GM12892 (cell line): Measurements from ENCODE around the gene NAV2.

Experiments used
- POLR2A ChIP-seq: IDR thresholded peaks from 2 replicates; pipeline ENCODE4 v1.6.1; 2011; ENCODE audit warnings: low read depth, low read length, control low read depth
- TAF1 ChIP-seq: IDR thresholded peaks from 2 replicates; pipeline ENCODE4 v1.6.1; 2011; ENCODE audit warnings: low read depth, mild to moderate bottlenecking, control low read depth, low read length, borderline replicate concordance

DNA sequence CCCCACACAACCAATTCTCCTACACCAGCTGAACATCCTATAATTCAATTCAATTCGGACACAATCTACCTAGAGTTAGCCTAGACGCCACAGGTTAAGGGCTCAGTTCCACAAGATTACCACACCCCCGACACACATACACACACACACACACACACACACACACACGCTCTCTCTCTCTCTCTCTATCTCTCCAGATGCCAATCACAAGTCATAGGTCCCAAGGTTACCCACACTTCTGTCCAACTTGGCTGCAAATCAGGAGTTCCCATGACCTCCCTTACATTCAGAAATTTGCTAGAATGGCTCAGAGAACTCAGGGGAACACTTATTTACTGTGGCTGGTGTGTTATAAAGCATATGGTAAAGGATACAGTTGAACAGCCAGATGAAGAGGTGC, 243.6 kb downstream of the NAV2 start:
- no peak for TF ChIP-seq TAF1
- TF ChIP-seq POLR2A, result no peak
